ENCODE results near the gene BIRC3. TPM values are rescaled to one million over a fixed set of nuclear protein-coding genes. Genes with fewer than 3 reads are reported as not detected.

BIRC3 gene
- total and polyA plus RNA-seq, 2 of the 8 experiments (the other 6 are each of a cell fraction or from before 2014, with no cell fraction given) = 0.08 to 0.20 TPM

- Histone ChIP-seq H3K9ac (replicated peaks in 1 of 4; ENCODE audit: extremely low read depth in 1 of 4, low read depth in 3 of 4, low read length in 3 of 4) (no peak overlapping the region), H3K4me2 (ENCODE audit: insufficient read depth in 1 of 2, low read depth in 2 of 2, low read length in 2 of 2) (peak overlapping the region in 1 of 2 experiments; percentile 51; a peak in 1 of 4 replicates), H3K56ac (replicated peaks; ENCODE audit: insufficient read length, low read depth, low read length) (no peak overlapping the region), H2BK20ac (ENCODE audit: low read length) (no peak overlapping the region), H3K23ac (ENCODE audit: insufficient read length) (no peak overlapping the region), H4K91ac (replicated peaks; ENCODE audit: insufficient read length, low read length) (no peak overlapping the region), H3K27ac (ENCODE audit: low read depth, low read length) (no peak overlapping the region), H4K20me1 (replicated peaks in 1 of 2; ENCODE audit: control insufficient read depth in 1 of 2, insufficient read depth in 2 of 2, low read length in 2 of 2) (no peaks in the 10 kb centered on the region), H3K14ac (ENCODE audit: insufficient read length) (no peak overlapping the region), H3K4me3 (ENCODE audit: extremely low read depth in 1 of 4, insufficient read depth in 2 of 4, low read depth in 3 of 4, low read length in 4 of 4) (no peak overlapping the region), H4K8ac (ENCODE audit: extremely low read depth, insufficient read depth, low read length) (no peak overlapping the region), H3K9me3 (ENCODE audit: insufficient read depth in 2 of 2, low read depth in 1 of 2, low read length in 1 of 2) (no peaks in the 10 kb centered on the region), H2BK12ac (ENCODE audit: low read depth, low read length) (no peak overlapping the region), H3K79me2 (ENCODE audit: control insufficient read depth in 1 of 2, insufficient read depth in 2 of 2, low read length in 2 of 2) (no peaks in the 10 kb centered on the region), H3K27me3 (replicated peaks in 1 of 4; ENCODE audit: control insufficient read depth in 3 of 4, extremely low read depth in 1 of 4, insufficient read depth in 3 of 4, low read length in 3 of 4) (no peaks in the 10 kb centered on the region), H2BK5ac (ENCODE audit: low read depth, low read length) (no peak overlapping the region), H2AK5ac (ENCODE audit: low read depth, low read length) (no peak overlapping the region), H2AFZ (ENCODE audit: low read length) (no peak overlapping the region), H3K18ac (ENCODE audit: extremely low read depth, low read length) (no peak overlapping the region), H3K4ac (replicated peaks; ENCODE audit: insufficient read length, low read depth, low read length) (no peak overlapping the region), H2BK15ac (ENCODE audit: low read length) (no peak overlapping the region), H4K5ac (ENCODE audit: insufficient read length, low read depth, low read length) (no peak overlapping the region), H3K4me1 (replicated peaks in 1 of 4; ENCODE audit: control insufficient read depth in 3 of 4, insufficient read depth in 4 of 4, low read length in 3 of 4) (peaks cover 0 to 1% (median 0%) of the 10 kb centered on the region in 4 experiments; a peak in 1 of 7 replicates), H3K79me1 (ENCODE audit: low read depth, low read length) (no peaks in the 10 kb centered on the region), H3K36me3 (ENCODE audit: control insufficient read depth in 2 of 4, insufficient read depth in 4 of 4, low read length in 3 of 4) (no peaks in the 10 kb centered on the region), H2BK120ac (replicated peaks; ENCODE audit: low read depth, low read length) (no peak overlapping the region), H3K23me2 (ENCODE audit: low read depth, low read length) (peaks cover 6% of the 10 kb centered on the region; the same call in 1 of the 2 replicates)
- FAIRE-seq = no peak
- POLR2A ChIA-PET (ENCODE audit: partially characterized antibody) = no interaction called here
- DNase-seq (ENCODE audit: low read depth in 1 of 2, low spot score in 2 of 2) = no peak
- CTCF ChIA-PET (ENCODE audit: partially characterized antibody) = interaction anchor here (1.0 to 12.2 kb wide), 5 partner anchors 9 to 296 kb away, joined by 3 to 214 read pairs (median 5); no protein-coding TSS in a partner anchor
- WGBS, 2 experiments (ENCODE audit: extremely low coverage in 1 of 2, insufficient coverage in 1 of 2, insufficient read length in 1 of 2, insufficient replicate concordance in 2 of 2, low coverage in 1 of 2, low lambda C conversion rate in 2 of 2, missing lambda C conversion rate in 1 of 2) = 69% methylated on average over 4 of the region's 4 CpGs; no CpG with 5 or more reads in 1 of the 2 experiments
- no peak for TF ChIP-seq MAFK (IDR thresholded peaks at IDR 0.05; ENCODE audit: low read depth, low read length)
These were observed 859 bp upstream of the BIRC3 start for GRCh38 chr11:102316346-102316904.
